ENCODE results near the gene HNRNPA2B1. TPM values are rescaled to one million over a fixed set of nuclear protein-coding genes. Genes with fewer than 3 reads are reported as not detected.

Gene HNRNPA2B1
- total RNA-seq, result 815 and 849 TPM in 2 replicates

GRCh38 chr7:26200444-26201246 lies at the start of gene HNRNPA2B1:
Gene HNRNPA2B1 (minus strand): TSS chr7:26200746. CDS start chr7:26200577, 169 bp downstream.
- intact Hi-C loops (cut with micrococcal nuclease), result loop anchor here (1.0 to 10.0 kb wide), 9 partner anchors 48 to 1540 kb away; partner anchors contain the start of genes CYCS, HIBADH, NFE2L3 and TAX1BP1

- intact Hi-C loops (cut with micrococcal nuclease), result no loop called here
These were observed 49.7 kb upstream of the HNRNPA2B1 start for GRCh38 chr7:26250239-26250638.

GRCh38 chr7:26245150-26245549 lies 44.6 kb upstream of the HNRNPA2B1 start:
- intact Hi-C loops (cut with micrococcal nuclease), result no loop called here

- intact Hi-C loops (cut with micrococcal nuclease), result no loop called here
These were observed 37.5 kb upstream of the HNRNPA2B1 start for GRCh38 chr7:26238032-26238431.

- intact Hi-C loops (cut with micrococcal nuclease), result no loop called here
These were observed 36.7 kb upstream of the HNRNPA2B1 start for GRCh38 chr7:26237035-26237807.

GRCh38 chr7:26233902-26234511 lies 33.5 kb upstream of the HNRNPA2B1 start:
- intact Hi-C loops (cut with micrococcal nuclease), result no loop called here

GRCh38 chr7:26227987-26228386 lies 27.4 kb upstream of the HNRNPA2B1 start:
- intact Hi-C loops (cut with micrococcal nuclease), result no loop called here

GRCh38 chr7:26224359-26224758 lies 23.8 kb upstream of the HNRNPA2B1 start:
- intact Hi-C loops (cut with micrococcal nuclease), result no loop called here

GRCh38 chr7:26216049-26216448 lies 15.5 kb upstream of the HNRNPA2B1 start:
- intact Hi-C loops (cut with micrococcal nuclease), result no loop called here

- intact Hi-C loops (cut with micrococcal nuclease), result no loop called here
These were observed 13.4 kb upstream of the HNRNPA2B1 start for GRCh38 chr7:26213807-26214515.

GRCh38 chr7:26212921-26213718 lies 12.6 kb upstream of the HNRNPA2B1 start:
- intact Hi-C loops (cut with micrococcal nuclease), result no loop called here

GRCh38 chr7:26208040-26208439 lies 7.5 kb upstream of the HNRNPA2B1 start:
- intact Hi-C loops (cut with micrococcal nuclease), result loop anchor here (10.0 kb wide), 1 partner anchor 1457 kb away; the partner anchor contains the start of gene HIBADH

GRCh38 chr7:26203016-26203415 lies 2.5 kb upstream of the HNRNPA2B1 start:
- intact Hi-C loops (cut with micrococcal nuclease), result loop anchor here (5.0 to 10.0 kb wide), 2 partner anchors 464 to 1462 kb away; partner anchors contain the start of gene HIBADH

GRCh38 chr7:26202019-26202990 lies 1.8 kb upstream of the HNRNPA2B1 start:
- intact Hi-C loops (cut with micrococcal nuclease), result loop anchor here (5.0 to 10.0 kb wide), 2 partner anchors 465 to 1462 kb away; partner anchors contain the start of gene HIBADH

GRCh38 chr7:26201247-26202018 lies 887 bp upstream of the HNRNPA2B1 start, which contains the start of gene CBX3:
Gene CBX3 (plus strand): TSS chr7:26201745. CDS start chr7:26202999, 1,254 bp downstream.
- intact Hi-C loops (cut with micrococcal nuclease), result loop anchor here (1.0 to 10.0 kb wide), 7 partner anchors 77 to 1539 kb away; partner anchors contain the start of genes CYCS, HIBADH and TAX1BP1

GRCh38 chr7:26200038-26200443 lies 505 bp downstream of the HNRNPA2B1 start:
- intact Hi-C loops (cut with micrococcal nuclease), result loop anchor here (1.0 to 10.0 kb wide), 7 partner anchors 48 to 1541 kb away; partner anchors contain the start of genes CYCS, HIBADH, NFE2L3 and TAX1BP1

GRCh38 chr7:26199301-26200037 lies 1.1 kb downstream of the HNRNPA2B1 start:
- intact Hi-C loops (cut with micrococcal nuclease), result loop anchor here (1.0 to 10.0 kb wide), 8 partner anchors 47 to 1541 kb away; partner anchors contain the start of genes CYCS, HIBADH, NFE2L3 and TAX1BP1

All from T-helper 2 cell treated with Interferon-gamma antibody and Interleukin-4, amounts not matched to agents 100 ng/mL and 5 ng/mL, for 36 hours (primary cell).